ENCODE results near the gene NDUFB5.
A peak's percentile ranks its signal among the peaks of the same experiment; 100 is the strongest.

NDUFB5 gene

DNA sequence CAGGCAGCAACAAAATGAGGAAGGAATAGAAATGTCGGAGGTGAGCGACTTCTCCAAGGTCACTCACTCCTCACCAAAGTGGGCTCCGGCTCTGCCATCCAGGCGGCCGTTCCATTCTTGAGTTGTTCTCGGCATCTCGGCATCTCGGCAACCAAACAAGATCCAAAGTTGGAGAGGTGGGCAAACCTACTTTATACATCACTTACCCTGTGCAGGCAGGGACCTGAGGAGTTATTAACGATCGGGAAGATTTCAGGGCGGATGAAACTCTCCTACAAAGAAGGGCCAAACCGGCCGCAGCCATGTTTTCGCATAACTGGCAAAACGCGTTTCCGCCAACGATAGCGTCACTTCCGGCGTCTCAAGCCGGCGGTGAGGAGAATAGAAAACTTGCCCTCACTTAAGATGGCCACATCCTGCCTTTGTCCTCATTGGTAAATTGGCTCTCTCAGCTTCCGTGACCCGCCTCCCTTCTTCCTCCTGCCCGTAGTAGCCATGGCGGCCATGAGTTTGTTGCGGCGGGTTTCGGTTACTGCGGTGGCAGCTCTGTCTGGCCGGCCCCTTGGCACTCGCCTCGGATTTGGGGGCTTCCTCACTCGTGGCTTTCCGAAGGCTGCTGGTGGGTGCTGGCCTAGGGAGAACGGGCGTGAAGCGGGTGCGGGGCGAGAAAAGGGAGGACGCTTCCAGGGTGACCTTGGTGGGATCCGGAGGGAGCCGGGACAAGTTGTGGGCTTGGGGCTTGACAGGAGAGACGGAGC is at the start of gene NDUFB5, which contains the start of gene MRPL47:
NDUFB5 (plus strand) TSS at position 474 of the 758 bp plus-strand sequence; CDS start at position 496, 22 bp downstream.
MRPL47 (minus strand) TSS at position 318 of the 758 bp plus-strand sequence; CDS start at position 304, 14 bp downstream.
- peak; percentile 95 to 99 (median 96) for DNase-seq

DNA sequence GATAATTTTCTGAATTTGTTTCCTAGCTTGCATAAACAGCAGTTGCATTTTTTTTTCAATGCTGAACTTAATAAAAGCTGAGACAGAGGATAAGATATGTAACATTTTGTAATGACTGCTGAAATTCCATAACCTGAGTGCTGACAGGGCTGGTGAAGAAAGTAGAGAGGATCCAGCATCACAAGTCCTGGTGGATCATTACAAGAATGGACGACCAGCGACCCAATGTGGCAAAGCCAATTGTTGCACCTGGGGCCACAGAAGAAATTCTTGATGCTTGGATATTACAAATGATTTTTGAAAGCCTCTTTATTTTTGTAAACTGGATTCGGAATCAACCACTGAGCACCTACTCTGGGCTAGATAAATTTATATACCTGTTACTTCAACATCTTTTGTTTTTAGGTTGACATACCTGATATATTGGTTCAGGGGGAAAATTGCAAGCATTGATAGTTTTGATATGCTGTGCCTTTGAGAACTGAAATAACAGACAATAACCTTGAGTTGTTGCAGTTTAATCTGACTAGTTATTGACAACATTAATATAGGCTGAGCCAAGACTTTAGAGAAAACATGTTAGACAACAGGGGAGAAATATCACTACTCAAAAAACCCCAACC is 45.7 kb upstream of the NDUFB5 start:
- peak; percentile 56 to 75 (median 66) for DNase-seq

DNA sequence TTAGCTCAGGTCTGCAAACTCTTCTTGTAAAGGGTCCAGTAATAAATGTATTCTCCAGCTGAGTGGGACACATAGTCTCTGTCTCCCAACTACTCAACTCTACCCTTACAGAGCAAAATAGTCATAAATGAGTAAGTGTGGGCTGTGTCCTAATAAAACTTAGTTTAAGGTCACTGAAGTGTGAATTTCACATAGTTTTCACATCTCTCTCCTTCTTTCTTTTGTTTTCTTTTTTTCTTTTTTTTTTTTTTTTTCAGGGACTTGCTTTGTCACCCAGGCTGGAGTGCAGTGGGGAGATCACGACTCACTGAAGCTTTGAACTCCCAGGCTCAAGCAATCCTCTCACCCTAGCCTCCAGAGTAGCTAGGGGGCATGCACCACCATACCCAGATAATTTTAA is 43.8 kb upstream of the NDUFB5 start:
- no peak for DNase-seq

DNA sequence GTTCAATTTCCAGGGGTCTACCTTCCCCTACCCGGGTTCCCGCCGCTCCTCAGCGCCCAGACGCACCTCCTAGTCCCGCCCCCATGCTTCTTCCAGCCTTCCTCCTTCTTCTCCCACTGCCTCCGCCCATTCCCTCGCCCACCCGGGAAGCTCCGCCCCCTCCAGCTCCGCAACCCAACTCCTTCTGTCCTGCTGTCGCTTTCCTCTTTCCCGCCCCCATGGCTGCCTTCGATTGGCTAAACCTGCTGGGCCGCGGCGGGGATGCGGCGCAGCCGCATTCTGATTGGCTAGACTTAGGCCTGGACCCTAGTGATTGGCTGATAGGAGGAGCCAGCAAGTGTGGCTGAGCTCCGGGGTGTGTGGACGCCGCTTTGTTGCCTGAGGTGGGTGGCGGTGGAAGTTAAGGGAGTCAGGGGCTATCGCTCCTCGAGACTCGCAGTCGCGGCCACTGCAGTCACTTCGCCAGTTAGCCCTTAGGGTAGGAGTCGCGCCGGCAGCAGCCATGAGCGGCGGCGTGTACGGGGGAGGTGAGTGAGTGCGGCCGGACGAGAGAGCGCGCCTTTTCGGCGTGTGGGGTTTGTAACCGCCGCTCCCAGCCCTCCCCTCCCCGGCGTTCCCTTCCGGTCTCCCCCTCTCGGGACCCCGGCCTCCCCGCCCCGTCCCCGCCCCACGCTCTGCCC is 41.9 kb upstream of the NDUFB5 start, which contains the start of gene ACTL6A:
ACTL6A (plus strand) TSS at position 336 of the 680 bp plus-strand sequence; CDS start at position 503, 167 bp downstream.
- peak; percentile 99 to 100 (median 100) for DNase-seq

- DNase-seq = peak; percentile 41 to 88 (median 85)
These were observed 41.3 kb upstream of the NDUFB5 start for GRCh38 chr3:179563271-179563783.

- DNase-seq = no peak
These were observed 39.1 kb upstream of the NDUFB5 start for GRCh38 chr3:179565496-179565895.

- no peak for DNase-seq
These were observed 23.6 kb upstream of the NDUFB5 start for GRCh38 chr3:179580992-179581391.

DNA sequence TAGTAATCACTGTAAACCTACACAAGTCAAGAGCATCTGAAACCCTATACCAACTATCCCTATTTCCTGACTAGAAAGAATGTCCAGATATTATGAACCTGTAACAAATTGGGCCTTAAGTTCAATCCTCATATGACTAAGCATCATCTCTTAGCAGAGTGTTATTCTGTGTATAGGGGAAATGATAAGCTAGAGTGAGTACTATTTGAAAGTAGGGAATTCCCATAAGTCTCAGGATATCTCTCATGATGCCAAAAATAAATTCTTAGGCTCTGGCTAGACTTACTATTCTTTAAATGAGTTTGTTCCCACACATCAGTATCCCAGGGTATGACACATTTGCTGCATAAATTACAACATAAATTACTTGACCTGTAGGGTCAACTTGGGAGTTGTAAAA is 15.5 kb upstream of the NDUFB5 start:
- DNase-seq = no peak

DNA sequence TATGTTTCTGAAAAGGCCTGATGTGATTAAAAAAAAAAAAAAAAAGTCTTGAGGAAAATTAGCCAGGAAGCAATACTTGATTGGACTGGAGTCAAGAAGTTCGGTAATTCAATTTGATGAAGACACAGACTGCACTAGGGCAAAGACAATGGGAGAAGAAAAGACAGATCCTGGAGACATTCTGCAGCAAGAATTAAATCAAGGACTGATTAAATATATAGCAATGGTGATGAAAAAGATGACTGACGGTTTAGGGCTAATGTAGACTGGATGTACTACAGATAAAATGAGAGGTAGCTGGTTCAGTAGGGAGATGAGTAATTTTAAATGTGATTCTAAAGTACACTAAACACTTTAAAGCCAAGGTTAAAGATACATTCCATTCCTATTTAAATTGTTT is 13.9 kb upstream of the NDUFB5 start:
- DNase-seq = no peak

GRCh38 chr3:179591313-179591712 is 13.3 kb upstream of the NDUFB5 start:
- DNase-seq = no peak

GRCh38 chr3:179599531-179599930 is 5.1 kb upstream of the NDUFB5 start:
- no peak for DNase-seq

DNA sequence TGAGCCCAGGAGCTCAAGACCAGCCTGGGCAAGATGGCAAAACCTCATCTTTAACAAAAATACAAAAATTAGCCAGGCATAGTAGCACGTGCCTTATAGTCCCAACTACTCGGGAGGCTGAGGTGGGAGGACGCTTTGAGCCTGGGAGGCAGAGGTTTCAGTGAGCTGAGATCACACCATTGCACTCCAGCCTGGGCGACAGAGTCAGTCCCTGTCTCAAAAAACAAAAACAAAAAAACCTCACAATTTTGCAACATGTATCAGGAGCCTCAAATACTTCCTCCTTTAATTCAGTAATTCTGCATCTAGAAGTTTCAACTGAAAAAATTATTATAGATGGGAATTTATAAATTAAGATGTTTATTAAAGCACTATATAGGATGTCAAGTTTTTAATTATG is 1.3 kb upstream of the NDUFB5 start:
- DNase-seq = no peak

- DNase-seq = no peak
These were observed 763 bp upstream of the NDUFB5 start for GRCh38 chr3:179603831-179604230.

DNA sequence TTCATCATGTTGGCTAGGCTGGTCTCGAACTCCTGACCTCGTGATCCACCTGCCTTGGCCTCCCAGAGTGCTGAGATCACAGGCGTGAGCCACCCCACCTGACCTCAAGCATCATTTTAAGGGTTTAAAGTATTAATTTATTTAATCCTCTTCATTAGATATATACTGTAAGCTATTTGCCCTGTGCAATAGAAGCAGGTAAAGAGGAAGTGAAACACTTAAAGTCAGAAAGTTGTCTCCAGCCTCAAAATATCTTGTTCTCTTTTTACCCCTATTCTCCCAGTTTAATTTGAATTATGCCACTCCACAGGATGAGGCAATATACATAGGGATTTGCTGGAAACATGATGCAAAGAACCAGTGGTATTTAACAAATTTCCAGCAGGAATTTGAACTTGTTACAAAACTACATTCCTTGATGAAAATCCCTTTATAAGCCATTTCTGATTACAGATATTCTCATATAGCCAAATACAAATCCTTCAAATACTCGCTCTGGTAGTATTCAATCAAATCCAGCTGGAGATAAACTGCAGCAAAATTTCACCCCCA is 2.0 kb downstream of the NDUFB5 start:
- no peak for DNase-seq

DNA sequence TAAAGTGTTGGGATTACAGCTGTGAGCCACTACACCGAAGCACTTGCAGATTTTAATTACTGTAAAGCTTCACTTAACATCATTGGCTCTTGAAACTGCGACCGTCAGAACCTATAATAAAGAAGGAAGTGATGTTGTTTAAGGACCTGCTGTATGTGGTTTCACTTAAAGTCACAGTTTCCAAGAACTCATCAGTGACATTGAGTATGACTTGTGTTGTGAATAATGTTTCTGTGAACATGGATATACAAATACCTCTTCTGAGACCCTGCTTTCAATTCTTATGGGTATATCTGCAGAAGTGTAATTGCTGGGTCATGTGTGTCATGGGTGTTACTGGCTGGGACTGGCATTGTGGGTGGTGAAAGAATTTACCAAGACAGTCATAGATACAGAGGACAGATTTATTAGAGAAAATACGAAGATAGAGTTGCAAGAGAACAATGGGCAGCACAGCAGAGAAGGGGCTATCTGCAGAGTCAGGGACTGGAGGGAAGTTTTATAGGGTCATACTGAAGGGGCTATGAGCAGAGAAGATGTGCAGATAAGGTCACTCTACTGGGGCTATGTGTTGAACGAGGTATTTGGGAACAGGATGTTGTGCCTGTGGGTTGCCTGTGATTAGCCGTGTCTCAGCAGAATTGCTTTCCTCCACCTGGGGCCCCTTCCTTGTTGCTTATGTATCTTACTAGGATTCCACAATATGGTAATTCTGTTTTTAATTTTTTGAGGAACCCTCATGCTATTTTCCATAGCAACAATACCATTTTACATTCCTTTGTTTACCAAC is 4.5 kb downstream of the NDUFB5 start:
- DNase-seq = no peak

DNA sequence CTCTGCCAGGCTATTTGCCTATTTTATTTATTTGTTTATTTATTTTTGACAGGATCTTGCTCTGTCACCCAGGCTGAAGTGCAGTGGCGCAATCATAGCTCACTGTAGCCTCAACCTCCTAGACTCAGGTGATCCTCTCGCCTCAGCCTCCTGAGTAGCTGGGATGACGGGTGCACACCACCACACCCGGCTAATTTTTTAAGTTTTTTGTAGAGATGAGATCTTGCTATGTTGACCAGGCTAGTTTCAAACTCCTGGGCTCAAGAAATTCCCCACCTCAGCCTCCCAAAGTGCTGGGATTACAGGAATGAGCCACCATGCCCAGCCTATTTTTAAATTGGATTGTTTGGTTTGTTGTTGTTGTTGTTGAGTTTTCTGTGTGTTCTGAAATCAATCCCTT is 5.5 kb downstream of the NDUFB5 start:
- DNase-seq = no peak

- DNase-seq = no peak
These were observed 9.2 kb downstream of the NDUFB5 start for GRCh38 chr3:179613807-179614206.

GRCh38 chr3:179615458-179616173 is 11.0 kb downstream of the NDUFB5 start:
- DNase-seq = no peak

DNA sequence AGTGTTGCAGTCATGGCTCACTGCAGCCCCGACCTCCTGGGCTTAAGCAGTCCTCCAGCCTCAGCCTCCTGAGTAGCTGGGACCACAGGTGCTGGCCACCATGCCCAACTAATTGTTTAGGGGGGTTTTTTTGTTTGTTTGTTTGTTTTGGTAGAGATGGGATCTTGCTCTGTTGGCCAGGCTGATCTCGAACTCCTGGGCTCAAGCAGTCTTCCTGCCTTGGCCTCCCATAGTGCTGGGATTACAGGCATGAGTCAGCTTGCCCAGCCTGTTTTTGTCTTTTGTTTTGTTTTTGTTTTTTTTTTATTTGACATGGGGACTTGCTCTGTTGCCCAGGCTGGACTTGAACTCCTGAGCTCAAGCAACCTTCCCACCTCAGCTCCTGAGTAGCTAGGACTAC is 17.4 kb downstream of the NDUFB5 start:
- DNase-seq = no peak

DNA sequence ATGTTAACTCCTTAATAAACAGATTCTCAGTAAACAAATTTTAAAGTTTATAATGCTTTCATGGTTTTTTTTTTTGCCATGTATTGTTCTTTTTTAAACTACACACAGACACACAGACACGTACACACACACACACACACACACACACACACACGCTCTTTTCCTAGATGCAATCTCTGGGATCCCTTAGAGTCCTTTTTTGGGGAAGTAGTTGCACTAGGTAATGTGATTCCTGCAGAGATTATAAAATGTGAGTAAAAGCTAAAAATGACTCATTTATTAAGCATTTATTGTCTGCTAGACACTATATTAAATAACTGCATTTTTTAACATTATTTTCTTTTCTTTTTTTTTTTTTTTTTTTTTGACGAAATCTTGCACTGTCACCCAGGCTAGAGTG is 19.9 kb downstream of the NDUFB5 start:
- DNase-seq = no peak

DNA sequence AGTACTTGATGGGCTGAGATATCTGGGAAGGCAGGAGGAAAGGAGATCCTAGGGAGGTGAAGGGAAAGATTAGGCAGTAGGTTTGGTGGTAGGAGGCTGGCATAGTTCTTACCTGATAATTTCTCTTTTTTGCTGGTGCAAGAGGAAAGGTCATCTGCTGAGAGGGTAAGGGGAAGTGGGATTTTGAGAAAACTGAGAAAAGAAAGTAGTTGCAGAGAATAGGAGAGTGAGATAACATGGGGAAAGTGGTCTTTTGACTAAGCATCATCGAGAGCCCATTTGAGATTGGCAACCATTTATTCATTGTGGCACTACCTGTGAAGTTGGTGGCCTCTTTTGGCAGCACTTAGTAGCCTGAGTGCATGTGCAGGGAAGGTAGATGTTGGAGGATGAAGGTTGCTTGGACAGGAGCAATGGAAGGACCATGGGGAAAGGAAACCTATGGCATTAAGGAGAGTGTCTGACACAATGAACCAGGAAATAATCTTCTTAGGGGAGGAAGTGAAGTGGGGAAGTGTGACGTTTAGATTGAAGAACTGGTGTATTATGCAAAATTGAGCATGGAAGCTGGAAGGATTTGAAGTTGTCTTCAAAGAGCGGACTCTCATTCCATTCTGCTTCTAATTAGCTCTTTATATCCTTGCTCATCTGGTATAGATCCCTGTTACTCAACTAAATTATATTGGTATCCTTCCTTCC is 26.3 kb downstream of the NDUFB5 start:
- no peak for DNase-seq
